Mucosa of rectum (tissue), 2 donors: Measurements from ENCODE around the gene AIDA.
A peak's percentile ranks its signal among the peaks of the same experiment; 100 is the strongest.

ENCODE experiments used
- H3K27ac ChIP-seq, 2 donors: one replicate each; pipeline ENCODE4 v1.7.0; 2013; ENCODE audit warnings: inconsistent platforms in 2 of 2, low read depth in 2 of 2, low read length in 2 of 2
- H3K27me3 ChIP-seq, 2 donors: one replicate each; pipeline ENCODE4 v1.7.0; 2013; ENCODE audit warnings: low read length in 2 of 2; ENCODE audit not compliant: control insufficient read depth in 2 of 2, insufficient read depth in 2 of 2
- H3K36me3 ChIP-seq, 2 donors: one replicate each; pipeline ENCODE4 v1.7.0; 2013; ENCODE audit warnings: low read length in 2 of 2; ENCODE audit not compliant: control insufficient read depth in 2 of 2, insufficient read depth in 2 of 2
- H3K4me1 ChIP-seq, 2 donors: one replicate each; pipeline ENCODE4 v1.7.0; 2013; ENCODE audit warnings: low read length in 2 of 2, mild to moderate bottlenecking in 1 of 2; ENCODE audit not compliant: control insufficient read depth in 2 of 2, insufficient read depth in 2 of 2
- H3K4me3 ChIP-seq, 2 donors: one replicate each; pipeline ENCODE4 v1.7.0; 2013; ENCODE audit warnings: low read length in 2 of 2
- H3K9ac ChIP-seq, 2 donors: one replicate each; pipeline ENCODE4 v1.7.0; 2013; ENCODE audit warnings: low read length in 2 of 2, low read depth in 1 of 2, mild to moderate bottlenecking in 1 of 2
- H3K9me3 ChIP-seq, 2 donors: one replicate each; pipeline ENCODE4 v1.7.0; 2013; ENCODE audit warnings: low read length in 2 of 2; ENCODE audit not compliant: control insufficient read depth in 2 of 2
- donor health status: healthy.
- donor health status: Normal muscosa, but diverticular disease.

AIDA gene

DNA sequence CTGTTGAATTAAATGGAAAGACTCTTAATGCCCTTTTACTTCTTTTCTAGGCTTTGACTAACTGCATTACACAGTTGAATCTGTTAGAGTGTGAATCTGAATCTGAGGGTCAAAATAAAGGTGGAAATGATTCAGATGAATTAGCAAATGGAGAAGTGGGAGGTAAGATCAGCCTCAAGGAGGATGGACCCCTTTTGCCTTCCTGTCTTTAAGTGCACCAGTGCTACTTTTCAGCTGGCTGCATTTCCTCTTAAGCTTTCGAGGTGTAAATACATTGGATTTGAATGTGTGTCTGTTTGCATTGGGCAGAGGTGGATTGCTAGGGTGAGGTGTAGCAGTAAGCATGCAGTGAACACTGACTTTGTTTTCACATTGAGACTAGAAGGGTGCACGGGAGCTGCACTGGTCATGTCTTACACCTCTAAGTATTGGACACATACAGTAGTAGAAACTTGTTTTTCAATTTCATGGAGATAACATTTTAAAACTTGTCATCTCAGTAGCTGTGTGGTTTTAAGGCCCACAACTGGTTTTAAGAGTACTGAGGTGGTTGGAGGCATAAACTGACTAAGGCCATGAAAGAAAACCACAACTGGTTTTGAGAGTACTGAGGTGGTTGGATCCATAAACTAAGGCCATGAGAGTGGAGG is 59.0 kb downstream of the AIDA start:
- Histone ChIP-seq H3K4me1 (no peaks in the 10 kb centered on the region), H3K27ac (no peak overlapping the region), H3K9me3 (no peaks in the 10 kb centered on the region), H3K36me3 (peaks cover 74 to 76% of the 10 kb centered on the region in 2 donors), H3K9ac (no peak overlapping the region), H3K27me3 (no peaks in the 10 kb centered on the region), H3K4me3 (no peak overlapping the region)

DNA sequence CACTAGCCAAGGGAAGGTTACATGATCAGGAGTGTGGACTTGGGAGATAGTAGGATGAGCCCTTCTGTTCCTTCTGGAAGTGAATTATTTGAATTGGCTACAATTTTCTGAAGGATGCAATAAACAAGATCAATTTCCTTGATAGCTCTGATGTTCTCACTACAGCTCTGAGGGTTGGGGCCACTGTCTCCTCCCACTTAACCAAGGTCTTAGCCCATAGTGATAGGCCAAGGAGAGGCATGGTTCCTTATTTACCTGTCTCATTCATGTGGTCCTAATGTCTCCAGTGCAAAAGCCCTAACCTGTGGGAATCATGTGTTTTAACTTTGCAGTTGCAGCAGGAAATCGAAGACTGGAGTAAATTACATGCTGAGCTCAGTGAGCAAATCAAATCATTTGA is 59.6 kb downstream of the AIDA start:
- peaks cover 68 to 70% of the 10 kb centered on the region in 2 donors for H3K36me3 ChIP-seq
- H3K27me3 ChIP-seq, result no peaks in the 10 kb centered on the region

DNA sequence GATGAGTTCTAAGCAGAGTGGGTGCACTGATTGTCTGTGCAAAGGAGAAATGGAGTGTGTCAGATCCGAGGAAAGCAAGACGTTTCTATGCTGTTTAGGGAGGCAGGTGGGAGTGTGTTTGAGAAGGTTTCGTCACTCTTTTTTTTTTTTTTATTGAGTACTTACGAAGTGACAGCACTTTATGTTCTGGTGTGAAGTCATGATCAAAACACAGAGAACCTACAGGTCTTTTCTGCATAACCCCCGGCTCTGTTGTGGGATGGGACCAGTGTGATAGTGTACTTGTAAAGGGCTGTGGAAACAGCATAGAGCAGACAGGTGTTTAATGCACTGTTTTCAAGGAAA is 67.7 kb downstream of the AIDA start:
- Histone ChIP-seq H3K4me3 (peak overlapping the region; percentile 82 to 98), H3K36me3 (peaks cover 5 to 7% of the 10 kb centered on the region in 2 donors), H3K9ac (peak overlapping the region; percentile 91 to 94), H3K27me3 (no peaks in the 10 kb centered on the region), H3K9me3 (no peaks in the 10 kb centered on the region), H3K4me1 (peaks cover 9% of the 10 kb centered on the region in 2 donors), H3K27ac (peak overlapping the region; percentile 89 to 93)

More for the DNA sequence above, 59.6 kb downstream of the AIDA start:
- H3K27ac ChIP-seq, result no peak overlapping the region
- H3K4me1 ChIP-seq, result no peaks in the 10 kb centered on the region
- H3K4me3 ChIP-seq, result no peak overlapping the region
- H3K9ac ChIP-seq, result no peak overlapping the region
- no peaks in the 10 kb centered on the region for H3K9me3 ChIP-seq

DNA sequence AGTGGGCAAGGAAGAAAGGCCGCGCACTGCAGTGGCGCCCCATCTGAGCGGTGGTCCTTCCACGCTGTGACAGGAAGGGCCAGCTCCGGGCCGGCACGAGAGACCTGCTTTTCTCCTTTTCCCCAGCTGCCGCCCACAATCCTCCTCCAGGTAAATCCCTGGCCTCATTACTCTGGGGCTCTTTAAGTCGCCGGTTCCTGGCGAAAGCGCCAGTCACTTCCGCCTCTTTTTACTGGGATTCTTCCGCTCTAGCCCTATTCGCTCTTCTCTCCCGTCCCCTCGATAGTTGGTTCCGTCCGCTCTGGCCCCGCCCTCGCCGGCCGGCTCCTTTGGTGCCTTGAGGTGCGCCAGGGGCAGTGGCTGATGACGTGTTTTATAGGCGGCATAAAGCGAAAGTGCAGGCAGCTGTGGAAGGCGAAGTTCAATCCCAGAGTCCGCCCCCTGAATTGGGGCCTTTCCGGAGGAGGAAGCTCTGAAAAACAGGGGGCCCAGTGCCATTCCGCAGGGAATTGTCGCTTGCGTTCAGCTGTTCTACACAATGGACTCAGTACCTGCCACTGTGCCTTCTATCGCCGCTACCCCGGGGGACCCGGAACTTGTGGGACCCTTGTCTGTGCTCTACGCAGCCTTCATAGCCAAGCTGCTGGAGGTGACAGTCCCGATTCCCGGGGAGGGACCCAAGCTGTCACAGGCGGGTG is 68.2 kb downstream of the AIDA start:
- Histone ChIP-seq H3K4me3 (peak overlapping the region; percentile 82 to 98), H3K4me1 (peaks cover 9% of the 10 kb centered on the region in 2 donors), H3K36me3 (peaks cover 4 to 7% of the 10 kb centered on the region in 2 donors), H3K9me3 (no peaks in the 10 kb centered on the region), H3K27ac (peak overlapping the region; percentile 89 to 93), H3K27me3 (no peaks in the 10 kb centered on the region), H3K9ac (peak overlapping the region; percentile 91 to 94)

DNA sequence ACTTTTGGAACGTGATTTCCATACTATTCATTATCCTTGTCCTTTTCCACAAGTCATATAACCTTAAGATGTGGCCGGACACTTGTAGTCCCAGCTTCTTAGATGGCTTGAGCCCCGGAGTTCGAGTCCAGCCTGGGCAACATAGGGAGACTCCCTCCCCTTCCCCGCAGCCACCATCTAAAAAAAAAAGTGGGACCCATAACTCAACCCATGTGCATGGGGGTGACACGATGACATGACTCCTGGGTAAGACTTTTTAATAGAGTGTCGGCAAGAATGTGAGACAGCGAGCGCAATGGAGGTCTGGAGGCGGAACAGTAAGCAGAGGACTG is 68.7 kb downstream of the AIDA start:
- H3K27me3 ChIP-seq, result no peaks in the 10 kb centered on the region
- peak overlapping the region; percentile 82 to 98 for H3K4me3 ChIP-seq
- H3K9me3 ChIP-seq, result no peaks in the 10 kb centered on the region
- peaks cover 9% of the 10 kb centered on the region in 2 donors for H3K4me1 ChIP-seq
- peak overlapping the region; percentile 89 to 93 for H3K27ac ChIP-seq
- H3K9ac ChIP-seq, result peak overlapping the region; percentile 91 to 94
- H3K36me3 ChIP-seq, result peaks cover 4 to 7% of the 10 kb centered on the region in 2 donors

DNA sequence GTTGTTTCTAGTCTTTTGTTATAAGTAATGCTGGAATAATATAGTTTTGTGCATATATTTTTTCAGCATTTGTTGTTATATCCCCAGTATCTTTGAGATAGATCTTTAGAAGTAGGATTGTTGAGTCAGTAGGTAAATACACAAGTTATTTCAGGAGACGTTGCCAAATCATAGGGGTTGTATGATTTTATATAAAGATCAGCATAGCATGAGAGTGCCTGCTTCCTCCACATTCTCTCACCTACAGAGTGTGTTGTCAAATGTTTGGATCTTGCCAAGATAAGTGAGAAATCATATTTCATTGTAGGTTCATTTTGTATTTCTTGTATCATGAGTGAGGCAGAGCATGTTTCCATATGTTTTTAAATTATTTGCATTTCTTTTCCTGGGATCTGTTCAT is 69.8 kb downstream of the AIDA start:
- Histone ChIP-seq H3K4me1 (peaks cover 9% of the 10 kb centered on the region in 2 donors), H3K27ac (no peak overlapping the region), H3K9me3 (no peaks in the 10 kb centered on the region), H3K36me3 (peaks cover 5 to 8% of the 10 kb centered on the region in 2 donors), H3K4me3 (no peak overlapping the region), H3K9ac (no peak overlapping the region), H3K27me3 (no peaks in the 10 kb centered on the region)

DNA sequence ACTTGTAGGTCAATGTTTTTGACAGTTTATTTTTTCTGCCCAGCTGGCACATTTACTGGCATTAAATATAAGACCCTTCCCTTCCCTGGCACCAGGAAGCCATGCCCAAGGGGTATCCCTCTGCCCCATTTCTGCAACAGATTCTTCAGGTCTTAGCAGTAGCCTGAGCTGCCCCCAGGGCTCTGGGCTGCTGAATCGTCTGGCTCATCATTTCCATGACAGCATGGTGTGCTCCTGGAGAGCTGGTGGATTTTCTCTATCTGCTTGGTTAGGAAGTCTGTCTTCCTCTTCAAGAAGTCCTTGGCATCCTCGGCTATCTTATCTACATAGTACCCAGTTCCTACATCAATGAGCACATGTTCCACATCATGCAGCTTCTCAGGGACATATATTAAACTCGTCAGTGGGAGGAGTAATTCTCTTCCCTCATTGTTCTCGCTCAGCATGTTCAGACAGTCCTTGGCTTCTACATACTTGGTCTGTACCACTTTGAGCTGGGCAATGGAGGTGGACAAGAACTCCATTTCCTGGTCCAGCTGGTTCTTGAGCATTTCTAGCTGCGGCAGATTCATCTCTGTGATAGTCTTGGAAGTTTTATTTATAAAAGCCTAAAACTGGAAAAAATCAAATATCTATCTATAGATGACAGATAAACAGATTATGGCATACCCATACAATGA is 70.9 kb downstream of the AIDA start:
- Histone ChIP-seq H3K36me3 (peaks cover 4 to 8% of the 10 kb centered on the region in 2 donors), H3K27ac (no peak overlapping the region), H3K4me3 (no peak overlapping the region), H3K27me3 (no peaks in the 10 kb centered on the region), H3K9ac (no peak overlapping the region), H3K4me1 (peaks cover 9% of the 10 kb centered on the region in 2 donors), H3K9me3 (no peaks in the 10 kb centered on the region)

DNA sequence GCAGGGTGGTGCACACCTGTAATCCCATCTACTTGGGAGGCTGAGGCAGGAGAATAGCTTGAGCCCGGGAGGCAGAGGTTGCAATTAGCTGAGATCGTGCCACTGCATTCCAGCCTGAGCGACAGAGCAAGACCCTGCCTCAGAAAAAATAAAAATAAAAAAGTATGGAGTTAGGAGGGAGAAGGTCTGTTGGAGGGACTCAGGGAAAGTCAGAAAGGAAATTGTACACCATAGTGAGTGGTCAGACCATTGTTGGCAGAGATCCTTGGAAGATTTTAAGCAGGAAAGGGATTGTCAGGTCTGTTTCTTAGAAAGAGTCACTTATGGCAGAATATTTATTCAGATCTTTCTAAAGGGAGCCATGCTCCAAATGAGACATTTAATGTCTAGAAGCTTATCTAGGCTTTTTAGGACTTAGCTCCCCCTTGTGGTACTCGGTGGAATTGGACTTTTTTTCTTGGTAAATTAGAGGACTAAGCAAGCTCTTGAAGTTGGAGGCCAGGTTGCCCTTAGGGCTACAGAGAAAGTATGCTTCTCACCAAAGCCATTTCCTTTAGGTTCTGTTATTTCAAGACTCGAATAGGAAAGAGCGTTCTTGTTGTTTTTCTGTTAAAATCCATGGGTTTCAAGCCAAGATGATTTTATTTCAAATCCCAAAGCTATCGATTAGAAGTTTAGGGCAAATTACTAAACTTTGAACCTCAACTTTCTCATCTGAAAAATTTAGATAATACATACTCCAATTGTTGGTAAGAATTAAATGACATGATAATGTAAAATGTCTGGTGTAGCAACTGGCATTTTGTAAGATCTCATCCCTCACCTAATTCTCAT is 77.9 kb downstream of the AIDA start:
- Histone ChIP-seq H3K4me3 (no peak overlapping the region), H3K36me3 (peaks cover 22 to 45% of the 10 kb centered on the region in 2 donors), H3K27ac (no peak overlapping the region), H3K9me3 (no peaks in the 10 kb centered on the region), H3K27me3 (no peaks in the 10 kb centered on the region), H3K9ac (no peak overlapping the region), H3K4me1 (no peaks in the 10 kb centered on the region)

DNA sequence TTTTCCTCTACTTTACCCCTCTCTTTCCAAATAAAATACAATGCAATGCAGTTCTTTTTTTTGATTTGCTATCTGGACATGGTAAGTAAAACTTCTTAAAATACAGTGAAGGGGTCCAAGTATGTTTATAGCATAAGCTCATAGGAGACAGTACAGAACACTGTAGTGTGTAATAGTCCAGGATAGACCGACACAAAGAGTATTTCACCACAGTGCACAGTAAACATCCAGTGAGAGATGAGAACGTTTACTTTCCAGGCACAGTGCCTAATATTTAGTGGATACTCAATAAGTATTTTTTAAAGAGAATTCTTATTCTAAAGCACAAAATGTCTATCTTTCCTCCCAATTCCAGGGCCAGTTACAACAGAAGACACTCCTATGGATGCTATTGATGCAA is 79.5 kb downstream of the AIDA start:
- Histone ChIP-seq H3K27me3 (no peaks in the 10 kb centered on the region), H3K36me3 (peaks cover 37 to 55% of the 10 kb centered on the region in 2 donors), H3K4me1 (no peaks in the 10 kb centered on the region), H3K4me3 (no peak overlapping the region), H3K27ac (no peak overlapping the region), H3K9me3 (no peaks in the 10 kb centered on the region), H3K9ac (no peak overlapping the region)
